Suprapubic skin (tissue), 4 donors: ENCODE measurements around the gene ACYP1. TPM values are rescaled to one million over a fixed set of nuclear protein-coding genes. Genes with fewer than 3 reads are reported as not detected.
"Not testable (repeated sequence)": the region's sequence is repeated elsewhere in the genome, so short reads cannot be mapped to it uniquely, and the experiment has no call there.

Experiments
- DNase-seq, 2 donors: peaks; one replicate each; pipeline ENCODE4 v3.0.0-alpha.2; 2019; ENCODE audit warnings: low spot score in 2 of 2
- H3K27ac ChIP-seq: fragments of 200-600 bp; sonication (generic); one replicate; pipeline ENCODE4 v1.5.1; 2019
- H3K27me3 ChIP-seq: fragments of 200-600 bp; sonication (generic); one replicate; pipeline ENCODE4 v1.5.1; 2019
- H3K36me3 ChIP-seq: fragments of 200-600 bp; sonication (generic); one replicate; pipeline ENCODE4 v1.5.1; 2019
- H3K4me1 ChIP-seq: fragments of 200-600 bp; sonication (generic); one replicate; pipeline ENCODE4 v1.5.1; 2019
- H3K4me3 ChIP-seq: fragments of 200-600 bp; sonication (generic); one replicate; pipeline ENCODE4 v1.5.1; 2019; ENCODE audit warnings: mild to moderate bottlenecking
- H3K9me3 ChIP-seq: fragments of 200-600 bp; sonication (generic); one replicate; pipeline ENCODE4 v1.5.1; 2019
- EP300 ChIP-seq: sonication (generic); formaldehyde crosslinking; IDR thresholded peaks from one replicate; pipeline ENCODE4 v1.6.1; 2017; ENCODE audit warnings: antibody characterized with exemption
- POLR2A ChIP-seq, 2 donors: fragments of 450-650 bp; IDR thresholded peaks; one replicate each; pipeline ENCODE4 v1.6.1; 2017; ENCODE audit warnings: antibody characterized with exemption in 2 of 2, mild to moderate bottlenecking in 2 of 2, moderate library complexity in 2 of 2
- POLR2AphosphoS5 ChIP-seq, 3 donors: sonication (generic); formaldehyde crosslinking; IDR thresholded peaks; one replicate each; pipeline ENCODE4 v1.6.1; 2017; ENCODE audit warnings: antibody characterized with exemption in 3 of 3
- WGBS: methylation state at CpG from one replicate; pipeline ENCODE4 v1.1.5; 2018; 5-methylcytosine and 5-hydroxymethylcytosine counted together
- total RNA-seq, 4 donors: library from RNA; depleted of rRNA; stranded (reverse); fragments of >200 nt; gene quantifications; one replicate each; pipeline ENCODE4 v1.1.0, GENCODE V29; 2016
- TF ChIP-seq, protein P1 (sequence below), 2 donors: fragments of 200-600 bp in 1 of 2; fragments of 450-650 bp in 1 of 2; sonication (generic) in 1 of 2; IDR thresholded peaks; one replicate each; pipeline ENCODE4 v1.5.1; 2016 to 2019; ENCODE audit warnings: antibody characterized with exemption in 2 of 2, mild to moderate bottlenecking in 1 of 2, moderate library complexity in 1 of 2

The ACYP1 gene
- total RNA-seq, 4 donors from 2014 or later: 19.2 to 40.6 (median 23.0) TPM

GRCh38 chr14:75069121-75069810 is 5.4 kb upstream of the ACYP1 start, which contains the start of gene ZC2HC1C:
ZC2HC1C (plus strand) TSS chr14:75069641; CDS start chr14:75070574, 933 bp downstream.
- Histone ChIP-seq H3K4me3 (peak within 1 kb of the TSS; percentile 53), H3K4me1 (peaks cover 47% of the 10 kb centered on the region), H3K27me3 (no peaks in the 10 kb centered on the region), H3K9me3 (no peaks in the 10 kb centered on the region), H3K36me3 (no peaks in the 10 kb centered on the region), H3K27ac (peak within 1 kb of the TSS; percentile 91)
- under 1% methylated on average over 31 of the region's 58 CpGs for WGBS
- TF ChIP-seq EP300 (no peak), POLR2AphosphoS5 (IDR thresholded peaks at IDR 0.05) (peak in 2 of 3 donors; percentile 85 to 87), POLR2A (IDR thresholded peaks at IDR 0.05) (peak in 1 of 2 donors; percentile 49)
- TF ChIP-seq, protein P1, sequence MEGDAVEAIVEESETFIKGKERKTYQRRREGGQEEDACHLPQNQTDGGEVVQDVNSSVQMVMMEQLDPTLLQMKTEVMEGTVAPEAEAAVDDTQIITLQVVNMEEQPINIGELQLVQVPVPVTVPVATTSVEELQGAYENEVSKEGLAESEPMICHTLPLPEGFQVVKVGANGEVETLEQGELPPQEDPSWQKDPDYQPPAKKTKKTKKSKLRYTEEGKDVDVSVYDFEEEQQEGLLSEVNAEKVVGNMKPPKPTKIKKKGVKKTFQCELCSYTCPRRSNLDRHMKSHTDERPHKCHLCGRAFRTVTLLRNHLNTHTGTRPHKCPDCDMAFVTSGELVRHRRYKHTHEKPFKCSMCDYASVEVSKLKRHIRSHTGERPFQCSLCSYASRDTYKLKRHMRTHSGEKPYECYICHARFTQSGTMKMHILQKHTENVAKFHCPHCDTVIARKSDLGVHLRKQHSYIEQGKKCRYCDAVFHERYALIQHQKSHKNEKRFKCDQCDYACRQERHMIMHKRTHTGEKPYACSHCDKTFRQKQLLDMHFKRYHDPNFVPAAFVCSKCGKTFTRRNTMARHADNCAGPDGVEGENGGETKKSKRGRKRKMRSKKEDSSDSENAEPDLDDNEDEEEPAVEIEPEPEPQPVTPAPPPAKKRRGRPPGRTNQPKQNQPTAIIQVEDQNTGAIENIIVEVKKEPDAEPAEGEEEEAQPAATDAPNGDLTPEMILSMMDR (IDR thresholded peaks at IDR 0.05): no peak
- DNase-seq: peak; percentile 97

GRCh38 chr14:75068294-75069120 is 4.7 kb upstream of the ACYP1 start:
- Histone ChIP-seq H3K27ac (peak overlapping the region; percentile 91), H3K36me3 (no peaks in the 10 kb centered on the region), H3K27me3 (no peaks in the 10 kb centered on the region), H3K4me1 (peaks cover 51% of the 10 kb centered on the region), H3K4me3 (peak overlapping the region; percentile 53), H3K9me3 (no peaks in the 10 kb centered on the region)
- no peak for DNase-seq
- no peak for TF ChIP-seq EP300
- TF ChIP-seq POLR2A (IDR thresholded peaks at IDR 0.05): no peak
- TF ChIP-seq POLR2AphosphoS5 (IDR thresholded peaks at IDR 0.05): no peak
- TF ChIP-seq, protein P1 (IDR thresholded peaks at IDR 0.05): no peak
- WGBS: 16% methylated on average over 15 of the region's 15 CpGs

DNA sequence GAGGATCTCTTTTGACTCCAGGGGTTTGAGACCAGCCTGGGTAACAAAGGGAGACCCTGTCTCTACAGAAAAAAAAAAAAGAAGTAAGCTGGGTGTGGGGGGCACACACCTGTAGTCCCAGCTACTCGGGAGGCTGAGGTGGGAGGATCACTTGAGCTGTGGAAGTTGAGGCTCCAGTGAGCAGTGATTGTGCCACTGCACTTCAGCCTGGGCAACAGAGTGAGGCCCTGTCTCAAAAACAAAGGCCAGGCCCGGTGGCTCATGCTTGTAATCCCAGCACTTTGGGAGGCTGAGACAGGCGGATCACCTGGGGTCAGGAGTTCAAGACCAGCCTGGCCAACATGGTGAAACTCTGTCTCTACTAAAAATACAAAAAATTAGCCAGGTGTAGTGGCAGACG is 3.9 kb upstream of the ACYP1 start:
- not testable (repeated sequence) for H3K9me3 ChIP-seq, H3K27me3 ChIP-seq, DNase-seq, H3K36me3 ChIP-seq
- Histone ChIP-seq H3K4me1 (peaks cover 59% of the 10 kb centered on the region), H3K4me3 (peak overlapping the region; percentile 53), H3K27ac (peak overlapping the region; percentile 91)
- 85% methylated on average over 4 of the region's 4 CpGs for WGBS

- Histone ChIP-seq H3K9me3 (no peaks in the 10 kb centered on the region), H3K4me3 (no peak overlapping the region), H3K27ac (no peak overlapping the region), H3K4me1 (peaks cover 57% of the 10 kb centered on the region), H3K27me3 (no peaks in the 10 kb centered on the region), H3K36me3 (no peaks in the 10 kb centered on the region)
- 89% methylated on average over 1 of the region's 1 CpG for WGBS
- no peak for DNase-seq
- TF ChIP-seq POLR2AphosphoS5 (IDR thresholded peaks at IDR 0.05): no peak
- TF ChIP-seq POLR2A (IDR thresholded peaks at IDR 0.05): no peak
- TF ChIP-seq EP300: no peak
- TF ChIP-seq, protein P1 (IDR thresholded peaks at IDR 0.05): no peak
These were observed 3.4 kb upstream of the ACYP1 start for GRCh38 chr14:75067212-75067611.

DNA sequence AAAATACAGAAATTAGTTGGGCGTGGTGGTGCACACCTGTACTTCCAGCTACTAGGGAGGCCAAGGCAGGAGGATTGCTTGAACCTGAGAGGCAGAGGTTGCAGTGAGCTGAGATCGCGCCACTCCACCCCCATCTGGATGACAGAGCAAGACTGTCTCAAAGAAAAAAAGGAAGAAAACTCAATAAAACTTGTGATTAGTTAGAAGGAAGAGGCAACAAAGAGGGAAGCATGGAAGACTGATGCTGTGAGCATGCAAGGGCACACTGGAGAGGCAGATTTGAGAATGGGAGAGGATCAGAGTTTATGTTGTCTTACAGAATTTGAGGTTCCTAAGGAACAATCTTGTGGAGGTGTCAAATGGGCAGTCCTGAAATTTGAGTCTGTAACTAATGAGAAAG is 2.9 kb upstream of the ACYP1 start:
- H3K27ac ChIP-seq: no peak overlapping the region
- H3K4me3 ChIP-seq: no peak overlapping the region
- TF ChIP-seq POLR2A (IDR thresholded peaks at IDR 0.05) (no peak), EP300 (no peak)
- TF ChIP-seq, protein P1 (IDR thresholded peaks at IDR 0.05): no peak
- no peaks in the 10 kb centered on the region for H3K36me3 ChIP-seq
- 100% methylated on average over 3 of the region's 3 CpGs for WGBS
- no peak for DNase-seq
- peaks cover 58% of the 10 kb centered on the region for H3K4me1 ChIP-seq
- H3K9me3 ChIP-seq: no peaks in the 10 kb centered on the region
- no peaks in the 10 kb centered on the region for H3K27me3 ChIP-seq
